Nephron progenitor cell (in vitro differentiated cells): ENCODE measurements around the gene BTNL9.
A peak's percentile ranks its signal among the peaks of the same experiment; 100 is the strongest.

Experiments
- DNase-seq: peaks from one replicate; pipeline ENCODE4 v3.0.0; 2021
- H3K27ac Mint-ChIP-seq: 2 replicates; pipeline ENCODE4 v1.8.0; 2021; ENCODE audit warnings: mild to moderate bottlenecking, moderate library complexity, mixed read lengths
- H3K27me3 Mint-ChIP-seq: 2 replicates; pipeline ENCODE4 v1.8.0; 2021; ENCODE audit warnings: mild to moderate bottlenecking, low read depth, mixed read lengths; ENCODE audit not compliant: poor library complexity
- H3K36me3 Mint-ChIP-seq: 2 replicates; pipeline ENCODE4 v1.8.0; 2021; ENCODE audit warnings: low read depth, mixed read lengths
- H3K4me1 Mint-ChIP-seq: 2 replicates; pipeline ENCODE4 v1.8.0; 2021; ENCODE audit warnings: mixed read lengths
- H3K4me3 Mint-ChIP-seq: 2 replicates; pipeline ENCODE4 v1.8.0; 2021; ENCODE audit warnings: mild to moderate bottlenecking, moderate library complexity, mixed read lengths
- H3K9me3 Mint-ChIP-seq: 2 replicates; pipeline ENCODE4 v1.8.0; 2021; ENCODE audit warnings: mild to moderate bottlenecking, moderate library complexity, mixed read lengths
- TF ChIP-seq, protein P1 (sequence below): fragments of 200-600 bp; sonication (generic); IDR thresholded peaks from 2 replicates; pipeline ENCODE4 v1.5.0; 2021; ENCODE audit warnings: antibody characterized with exemption

The BTNL9 gene

DNA sequence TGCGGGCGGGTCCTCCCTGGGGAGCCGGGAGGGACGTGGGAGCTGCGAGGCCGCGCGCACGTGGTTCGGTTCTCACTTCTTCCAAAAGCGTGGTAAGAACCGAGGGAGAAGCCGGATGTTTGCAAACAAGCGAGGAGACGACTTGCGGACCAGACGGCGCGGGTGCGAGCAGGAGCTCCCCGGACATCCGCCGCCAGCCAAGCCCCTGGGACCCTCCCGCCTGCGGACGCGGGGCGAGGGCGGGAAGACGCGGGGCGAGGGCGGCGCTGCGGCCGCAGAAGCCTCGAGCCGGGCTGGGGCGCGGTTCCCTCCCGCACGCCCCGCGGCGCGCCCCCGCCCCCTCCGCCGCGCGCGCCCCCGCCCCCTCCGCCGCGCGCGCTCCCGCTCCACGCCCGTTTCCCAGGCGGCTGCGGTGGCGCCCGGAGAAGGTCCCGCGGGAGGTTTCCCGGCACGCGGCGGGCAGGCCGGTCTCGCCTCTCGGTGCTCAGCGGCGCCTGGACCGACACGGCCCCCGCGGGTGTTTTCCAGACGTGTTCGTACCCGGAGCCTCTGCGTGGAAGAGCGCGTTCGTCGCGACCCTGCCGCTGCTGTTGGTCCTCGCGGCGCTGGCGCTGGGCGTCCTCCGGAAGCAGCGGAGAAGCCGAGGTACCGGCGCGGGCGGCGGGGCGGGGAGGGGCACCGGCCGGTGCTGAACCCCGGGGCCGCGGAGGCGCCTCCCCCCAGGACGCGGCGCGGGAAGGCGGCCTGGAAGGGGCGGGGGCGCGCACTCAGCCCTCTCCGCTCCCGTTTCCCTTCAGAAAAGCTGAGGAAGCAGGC is 12.8 kb downstream of the BTNL9 start:
- Mint-ChIP-seq H3K27ac (no peak overlapping the region), H3K27me3 (peaks cover 90% of the 10 kb centered on the region), H3K4me3 (peak overlapping the region; percentile 78), H3K36me3 (no peaks in the 10 kb centered on the region), H3K4me1 (peaks cover 34% of the 10 kb centered on the region), H3K9me3 (peaks cover 4% of the 10 kb centered on the region)
- TF ChIP-seq, protein P1, sequence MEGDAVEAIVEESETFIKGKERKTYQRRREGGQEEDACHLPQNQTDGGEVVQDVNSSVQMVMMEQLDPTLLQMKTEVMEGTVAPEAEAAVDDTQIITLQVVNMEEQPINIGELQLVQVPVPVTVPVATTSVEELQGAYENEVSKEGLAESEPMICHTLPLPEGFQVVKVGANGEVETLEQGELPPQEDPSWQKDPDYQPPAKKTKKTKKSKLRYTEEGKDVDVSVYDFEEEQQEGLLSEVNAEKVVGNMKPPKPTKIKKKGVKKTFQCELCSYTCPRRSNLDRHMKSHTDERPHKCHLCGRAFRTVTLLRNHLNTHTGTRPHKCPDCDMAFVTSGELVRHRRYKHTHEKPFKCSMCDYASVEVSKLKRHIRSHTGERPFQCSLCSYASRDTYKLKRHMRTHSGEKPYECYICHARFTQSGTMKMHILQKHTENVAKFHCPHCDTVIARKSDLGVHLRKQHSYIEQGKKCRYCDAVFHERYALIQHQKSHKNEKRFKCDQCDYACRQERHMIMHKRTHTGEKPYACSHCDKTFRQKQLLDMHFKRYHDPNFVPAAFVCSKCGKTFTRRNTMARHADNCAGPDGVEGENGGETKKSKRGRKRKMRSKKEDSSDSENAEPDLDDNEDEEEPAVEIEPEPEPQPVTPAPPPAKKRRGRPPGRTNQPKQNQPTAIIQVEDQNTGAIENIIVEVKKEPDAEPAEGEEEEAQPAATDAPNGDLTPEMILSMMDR = no peak
- peak; percentile 55 for DNase-seq

DNA sequence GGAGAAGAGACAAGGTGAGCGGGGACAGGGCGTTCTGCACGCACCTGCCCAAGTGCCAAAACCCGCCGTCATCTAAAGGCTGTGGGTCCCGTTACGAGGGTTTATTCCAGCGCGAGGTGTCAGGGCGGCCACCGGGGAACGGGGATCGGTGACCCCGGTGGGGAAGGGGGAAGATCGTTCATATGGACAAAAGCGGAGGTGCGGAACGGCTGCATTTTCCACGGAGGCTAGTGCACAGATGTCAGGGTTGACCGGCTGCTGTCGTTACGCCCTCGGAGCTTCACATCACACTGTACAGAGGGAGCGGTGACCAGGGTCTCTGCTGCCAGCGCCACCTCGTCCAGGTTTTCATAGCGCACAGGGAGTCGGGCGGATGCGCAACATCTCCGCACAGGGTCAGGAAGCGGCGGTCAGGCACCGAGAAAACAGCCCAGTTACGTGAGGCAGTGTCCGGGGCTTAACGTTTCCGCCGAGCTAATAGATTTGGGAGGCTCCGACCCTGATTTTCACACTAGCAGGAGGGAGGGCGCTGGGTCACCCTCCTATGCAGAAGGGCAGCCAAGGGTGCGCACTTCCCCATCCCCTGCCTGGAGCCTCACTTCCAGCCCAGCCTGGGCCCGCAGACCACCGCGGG is 13.5 kb downstream of the BTNL9 start:
- H3K4me1 Mint-ChIP-seq = peaks cover 34% of the 10 kb centered on the region
- H3K27ac Mint-ChIP-seq = no peak overlapping the region
- H3K27me3 Mint-ChIP-seq = peaks cover 97% of the 10 kb centered on the region
- no peaks in the 10 kb centered on the region for H3K36me3 Mint-ChIP-seq
- H3K4me3 Mint-ChIP-seq = peak overlapping the region; percentile 78
- TF ChIP-seq, protein P1 = no peak
- peaks cover 4% of the 10 kb centered on the region for H3K9me3 Mint-ChIP-seq
- peak; percentile 43 for DNase-seq

DNA sequence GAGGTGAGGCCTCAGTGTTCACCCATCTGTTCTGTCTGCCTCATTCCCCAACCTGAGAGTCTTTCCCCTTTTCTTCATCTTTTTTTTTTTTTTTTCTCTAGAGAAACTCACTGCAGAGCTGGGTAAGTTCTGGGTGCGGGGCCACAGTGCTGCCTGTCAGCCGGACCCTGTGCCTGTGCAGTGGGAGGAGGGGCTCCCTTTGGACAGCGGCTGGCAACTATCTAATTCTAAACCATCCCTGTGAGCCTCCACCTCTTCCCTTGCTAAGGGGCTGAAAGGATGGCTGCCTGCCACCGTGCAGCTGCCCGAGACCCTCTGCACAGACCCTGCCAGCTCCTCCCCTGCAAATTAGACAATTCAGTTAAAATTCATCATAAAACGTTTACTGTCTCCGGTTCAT is 14.1 kb downstream of the BTNL9 start:
- TF ChIP-seq, protein P1 = no peak
- no peak for DNase-seq
- no peaks in the 10 kb centered on the region for H3K36me3 Mint-ChIP-seq
- H3K27ac Mint-ChIP-seq = no peak overlapping the region
- peaks cover 34% of the 10 kb centered on the region for H3K4me1 Mint-ChIP-seq
- peaks cover 99% of the 10 kb centered on the region for H3K27me3 Mint-ChIP-seq
- peak overlapping the region; percentile 78 for H3K4me3 Mint-ChIP-seq
- H3K9me3 Mint-ChIP-seq = peaks cover 4% of the 10 kb centered on the region

DNA sequence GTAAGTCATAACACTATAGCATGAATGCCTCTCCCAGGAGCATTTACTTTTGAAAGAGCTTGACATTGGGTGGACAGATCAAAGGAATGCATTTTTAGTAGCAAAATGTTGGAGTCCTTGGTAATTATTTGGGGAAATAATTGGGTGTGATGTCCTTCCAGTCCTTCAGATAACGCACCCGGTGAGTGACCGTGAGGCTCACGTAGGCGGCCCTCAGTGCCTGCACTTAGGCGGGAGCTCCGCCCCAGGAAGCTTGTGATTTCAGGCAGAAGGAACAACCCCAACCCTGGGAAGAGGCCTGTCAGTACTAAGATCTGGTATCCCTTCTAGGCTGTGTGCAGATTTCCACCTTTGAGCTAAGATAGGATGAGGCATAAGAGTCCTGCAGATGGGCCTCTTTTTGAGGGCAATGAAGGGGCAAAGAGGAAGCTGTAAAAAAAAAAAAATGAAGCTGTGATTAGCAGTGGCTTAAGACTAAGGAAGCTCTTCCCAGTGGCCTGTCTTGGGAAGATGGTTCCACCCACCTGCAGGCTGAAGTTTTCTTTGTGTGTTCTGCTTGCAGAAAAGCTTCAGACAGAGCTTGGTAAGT is 14.9 kb downstream of the BTNL9 start:
- Mint-ChIP-seq H3K4me3 (no peak overlapping the region), H3K27ac (no peak overlapping the region), H3K36me3 (no peaks in the 10 kb centered on the region), H3K27me3 (peaks cover 99% of the 10 kb centered on the region), H3K4me1 (peaks cover 34% of the 10 kb centered on the region), H3K9me3 (peaks cover 4% of the 10 kb centered on the region)
- no peak for DNase-seq
- TF ChIP-seq, protein P1 = no peak

DNA sequence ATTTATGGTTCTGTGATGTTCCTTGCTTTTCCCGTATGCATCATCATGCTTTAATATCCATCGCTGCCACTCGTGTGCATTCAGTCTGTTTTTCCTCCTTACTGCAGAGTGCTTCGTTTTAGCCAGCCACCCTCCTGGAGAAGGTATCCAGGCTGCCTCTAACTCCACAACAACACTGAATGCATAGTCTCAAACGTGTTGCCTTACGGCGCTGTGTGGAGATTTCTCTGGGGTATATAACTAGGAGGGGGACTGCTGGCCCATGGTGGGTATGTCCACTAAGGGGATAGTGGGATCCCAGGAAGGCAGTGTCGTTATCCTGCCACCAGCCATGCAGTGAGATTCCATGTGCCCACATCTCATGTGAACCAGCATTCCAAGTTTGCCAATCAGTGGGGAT is 16.4 kb downstream of the BTNL9 start:
- no peak for DNase-seq
- H3K27me3 Mint-ChIP-seq = peaks cover 99% of the 10 kb centered on the region
- H3K4me1 Mint-ChIP-seq = peaks cover 30% of the 10 kb centered on the region
- H3K4me3 Mint-ChIP-seq = no peak overlapping the region
- H3K27ac Mint-ChIP-seq = no peak overlapping the region
- no peaks in the 10 kb centered on the region for H3K36me3 Mint-ChIP-seq
- TF ChIP-seq, protein P1 = no peak
- H3K9me3 Mint-ChIP-seq = peaks cover 8% of the 10 kb centered on the region
